Endothelial cell (in vitro differentiated cells): Measurements from ENCODE around the gene IL20RA. TPM values are rescaled to one million over a fixed set of nuclear protein-coding genes. Genes with fewer than 3 reads are reported as not detected.

Source experiments
- DNase-seq: peaks from one replicate; pipeline ENCODE4 v3.0.0; 2021; ENCODE audit warnings: low spot score
- H3K27ac Mint-ChIP-seq: one replicate; pipeline ENCODE4 v1.8.0; 2021; ENCODE audit warnings: mixed read lengths, inconsistent platforms; ENCODE audit not compliant: unreplicated experiment
- H3K27me3 Mint-ChIP-seq: one replicate; pipeline ENCODE4 v1.8.0; 2021; ENCODE audit warnings: mild to moderate bottlenecking, moderate library complexity, mixed read lengths, inconsistent platforms; ENCODE audit not compliant: unreplicated experiment
- H3K36me3 Mint-ChIP-seq: one replicate; pipeline ENCODE4 v1.8.0; 2021; ENCODE audit warnings: mild to moderate bottlenecking, low read depth, mixed read lengths, inconsistent platforms; ENCODE audit not compliant: unreplicated experiment
- H3K4me1 Mint-ChIP-seq: one replicate; pipeline ENCODE4 v1.8.0; 2021; ENCODE audit warnings: mild to moderate bottlenecking, mixed read lengths, inconsistent platforms; ENCODE audit not compliant: unreplicated experiment
- H3K4me3 Mint-ChIP-seq: one replicate; pipeline ENCODE4 v1.8.0; 2021; ENCODE audit warnings: mild to moderate bottlenecking, mixed read lengths, inconsistent platforms; ENCODE audit not compliant: unreplicated experiment
- H3K9me3 Mint-ChIP-seq: one replicate; pipeline ENCODE4 v1.8.0; 2021; ENCODE audit warnings: mixed read lengths, inconsistent platforms; ENCODE audit not compliant: unreplicated experiment
- total RNA-seq: library from RNA; stranded (reverse); fragmentation: NEBNext Ultra II Directional; extraction: Animal tissue kit (Norgen Biotek cat#: 25700); gene quantifications from one replicate; pipeline ENCODE4 v1.2.1, GENCODE V29; 2021; ENCODE audit not compliant: unreplicated experiment
- TF ChIP-seq, protein P1 (sequence below): fragments of 200-600 bp; sonication (generic); IDR thresholded peaks from one replicate; pipeline ENCODE4 v1.5.0; 2021; ENCODE audit warnings: antibody characterized with exemption; ENCODE audit not compliant: unreplicated experiment

The IL20RA gene
- total RNA-seq, 1 donor from 2014 or later, result 0.10 TPM

DNA sequence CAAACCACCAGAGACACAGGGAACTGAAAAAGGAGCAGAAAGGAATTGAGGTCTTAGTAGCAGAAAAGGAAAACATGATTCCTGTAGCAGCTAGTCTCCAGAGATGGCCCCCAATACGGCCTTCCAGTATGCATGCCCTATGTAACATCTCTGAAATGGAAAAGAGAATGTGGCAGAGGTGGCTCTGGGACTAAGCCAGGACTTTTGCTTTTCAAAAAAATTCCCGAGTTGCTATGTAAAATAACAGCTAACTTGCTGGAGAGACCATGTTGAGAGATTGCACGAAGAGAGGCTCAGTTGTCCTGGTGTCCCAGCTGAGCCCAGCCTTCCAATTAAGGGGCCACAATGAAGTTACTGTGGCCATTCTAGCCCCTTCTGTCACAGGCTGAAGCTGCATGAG is 27.7 kb downstream of the IL20RA start:
- no peaks in the 10 kb centered on the region for H3K4me1 Mint-ChIP-seq
- TF ChIP-seq, protein P1, sequence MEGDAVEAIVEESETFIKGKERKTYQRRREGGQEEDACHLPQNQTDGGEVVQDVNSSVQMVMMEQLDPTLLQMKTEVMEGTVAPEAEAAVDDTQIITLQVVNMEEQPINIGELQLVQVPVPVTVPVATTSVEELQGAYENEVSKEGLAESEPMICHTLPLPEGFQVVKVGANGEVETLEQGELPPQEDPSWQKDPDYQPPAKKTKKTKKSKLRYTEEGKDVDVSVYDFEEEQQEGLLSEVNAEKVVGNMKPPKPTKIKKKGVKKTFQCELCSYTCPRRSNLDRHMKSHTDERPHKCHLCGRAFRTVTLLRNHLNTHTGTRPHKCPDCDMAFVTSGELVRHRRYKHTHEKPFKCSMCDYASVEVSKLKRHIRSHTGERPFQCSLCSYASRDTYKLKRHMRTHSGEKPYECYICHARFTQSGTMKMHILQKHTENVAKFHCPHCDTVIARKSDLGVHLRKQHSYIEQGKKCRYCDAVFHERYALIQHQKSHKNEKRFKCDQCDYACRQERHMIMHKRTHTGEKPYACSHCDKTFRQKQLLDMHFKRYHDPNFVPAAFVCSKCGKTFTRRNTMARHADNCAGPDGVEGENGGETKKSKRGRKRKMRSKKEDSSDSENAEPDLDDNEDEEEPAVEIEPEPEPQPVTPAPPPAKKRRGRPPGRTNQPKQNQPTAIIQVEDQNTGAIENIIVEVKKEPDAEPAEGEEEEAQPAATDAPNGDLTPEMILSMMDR, result no peak
- H3K4me3 Mint-ChIP-seq, result no peak overlapping the region
- H3K27me3 Mint-ChIP-seq, result peaks cover 2% of the 10 kb centered on the region
- DNase-seq, result no peak
- H3K9me3 Mint-ChIP-seq, result no peaks in the 10 kb centered on the region
- H3K27ac Mint-ChIP-seq, result no peak overlapping the region
- no peaks in the 10 kb centered on the region for H3K36me3 Mint-ChIP-seq

DNA sequence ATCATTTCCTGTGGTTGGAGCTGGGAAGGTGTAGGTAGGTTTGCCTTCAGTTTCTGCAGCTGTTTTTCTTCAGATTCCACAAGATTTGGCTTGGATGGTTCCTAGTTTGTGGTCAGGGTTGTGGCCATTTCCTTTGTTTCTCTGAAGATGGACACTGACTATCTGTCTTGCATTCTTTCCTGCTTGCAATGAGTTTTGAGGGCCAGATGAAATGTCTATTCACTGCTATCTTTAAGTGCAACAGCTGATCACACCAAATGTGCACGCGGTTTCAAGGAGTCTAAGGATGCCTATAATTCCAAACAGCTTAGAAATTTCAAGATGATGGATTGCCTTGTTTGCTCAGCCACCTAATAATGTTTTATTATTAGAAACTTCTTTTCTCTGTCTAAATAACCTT is 28.4 kb downstream of the IL20RA start:
- Mint-ChIP-seq H3K27ac (no peak overlapping the region), H3K27me3 (peaks cover 2% of the 10 kb centered on the region), H3K36me3 (no peaks in the 10 kb centered on the region), H3K4me3 (no peak overlapping the region), H3K9me3 (no peaks in the 10 kb centered on the region), H3K4me1 (no peaks in the 10 kb centered on the region)
- DNase-seq, result no peak
- TF ChIP-seq, protein P1, result no peak

DNA sequence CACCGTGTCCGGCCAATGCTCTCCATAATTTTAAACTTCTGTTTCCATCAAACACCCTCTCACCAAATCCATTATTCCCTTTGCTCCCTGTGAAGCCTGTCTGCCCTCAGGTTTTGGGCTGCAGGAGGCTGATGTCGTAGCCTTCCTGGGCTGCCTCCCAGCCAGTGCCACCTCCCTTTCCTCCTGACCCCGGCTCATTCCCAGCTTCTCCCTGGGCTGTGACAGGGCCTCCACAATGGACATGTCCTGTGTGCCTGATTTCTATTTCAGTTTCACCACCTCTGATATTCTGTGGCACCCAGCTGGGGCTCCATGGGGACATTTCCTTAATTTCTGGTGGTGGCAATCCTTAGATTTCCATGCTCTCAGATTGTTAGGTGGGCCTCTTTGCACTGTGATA is 28.8 kb downstream of the IL20RA start:
- TF ChIP-seq, protein P1, result no peak
- no peak for DNase-seq
- Mint-ChIP-seq H3K4me1 (no peaks in the 10 kb centered on the region), H3K36me3 (no peaks in the 10 kb centered on the region), H3K9me3 (no peaks in the 10 kb centered on the region), H3K27ac (no peak overlapping the region), H3K4me3 (no peak overlapping the region), H3K27me3 (peaks cover 2% of the 10 kb centered on the region)

DNA sequence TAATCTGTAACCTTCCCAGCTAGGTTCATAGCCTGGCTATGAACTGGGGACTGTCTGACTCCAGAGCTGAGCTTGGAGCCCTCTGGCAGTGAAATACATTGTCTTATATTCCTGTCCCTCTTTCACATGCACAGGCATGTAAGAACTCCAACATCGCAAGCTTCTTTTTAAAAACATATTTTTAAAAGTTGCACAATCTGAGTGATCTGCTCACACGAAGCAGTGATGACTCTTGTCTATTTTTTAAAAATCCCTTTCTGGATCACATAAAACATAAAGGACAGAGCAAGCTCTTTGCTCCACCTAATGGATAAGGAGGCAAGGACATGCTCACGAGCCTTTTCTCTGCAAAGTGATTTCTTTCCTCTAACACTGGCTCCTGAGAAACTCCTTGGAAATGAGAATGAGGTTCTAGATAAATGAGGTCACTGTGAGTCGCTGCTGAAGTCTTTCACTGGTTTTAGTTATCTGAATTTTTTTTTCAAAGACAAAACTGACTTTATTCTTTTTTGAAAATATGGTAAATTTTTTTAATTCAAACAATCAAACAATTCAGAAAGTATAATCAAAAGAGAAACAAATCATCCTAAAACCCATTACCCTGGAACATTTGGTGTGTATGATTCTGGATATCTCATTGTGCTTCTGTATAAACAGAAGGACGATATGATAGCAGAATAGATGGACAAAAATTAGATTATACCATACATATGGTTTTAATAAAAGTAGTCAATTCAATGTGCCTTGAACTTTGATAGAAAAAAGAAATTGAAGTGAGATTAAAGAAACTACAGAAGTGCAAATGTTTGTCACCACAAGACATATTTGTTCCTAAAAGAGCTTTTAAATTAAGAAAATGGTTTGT is 30.8 kb downstream of the IL20RA start:
- no peak overlapping the region for H3K4me3 Mint-ChIP-seq
- no peak overlapping the region for H3K27ac Mint-ChIP-seq
- H3K27me3 Mint-ChIP-seq, result peaks cover 2% of the 10 kb centered on the region
- no peaks in the 10 kb centered on the region for H3K4me1 Mint-ChIP-seq
- no peaks in the 10 kb centered on the region for H3K9me3 Mint-ChIP-seq
- TF ChIP-seq, protein P1, result no peak
- DNase-seq, result no peak
- no peaks in the 10 kb centered on the region for H3K36me3 Mint-ChIP-seq

DNA sequence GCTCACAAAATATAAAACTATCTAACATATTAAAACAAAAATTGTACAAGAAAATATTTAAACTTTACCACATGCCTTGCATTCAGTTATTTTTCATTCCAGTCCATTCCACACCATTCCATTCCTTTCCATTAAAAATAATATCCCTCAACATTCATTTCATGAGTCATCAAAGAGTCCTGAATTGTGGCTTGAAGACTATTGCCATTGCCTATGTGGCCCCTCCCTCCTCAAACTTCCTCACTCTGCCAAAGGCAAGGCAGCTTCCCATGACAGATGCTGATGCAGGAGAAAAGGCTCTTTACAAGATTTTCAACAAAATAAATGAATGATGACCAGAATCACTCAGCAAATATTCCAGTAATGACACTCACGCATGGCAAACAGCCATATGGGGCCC is 31.7 kb downstream of the IL20RA start:
- Mint-ChIP-seq H3K27me3 (peaks cover 2% of the 10 kb centered on the region), H3K4me1 (no peaks in the 10 kb centered on the region), H3K4me3 (no peak overlapping the region), H3K36me3 (no peaks in the 10 kb centered on the region), H3K9me3 (no peaks in the 10 kb centered on the region), H3K27ac (no peak overlapping the region)
- TF ChIP-seq, protein P1, result no peak
- DNase-seq, result no peak
